ENCODE data around the gene FCN1.

DNA sequence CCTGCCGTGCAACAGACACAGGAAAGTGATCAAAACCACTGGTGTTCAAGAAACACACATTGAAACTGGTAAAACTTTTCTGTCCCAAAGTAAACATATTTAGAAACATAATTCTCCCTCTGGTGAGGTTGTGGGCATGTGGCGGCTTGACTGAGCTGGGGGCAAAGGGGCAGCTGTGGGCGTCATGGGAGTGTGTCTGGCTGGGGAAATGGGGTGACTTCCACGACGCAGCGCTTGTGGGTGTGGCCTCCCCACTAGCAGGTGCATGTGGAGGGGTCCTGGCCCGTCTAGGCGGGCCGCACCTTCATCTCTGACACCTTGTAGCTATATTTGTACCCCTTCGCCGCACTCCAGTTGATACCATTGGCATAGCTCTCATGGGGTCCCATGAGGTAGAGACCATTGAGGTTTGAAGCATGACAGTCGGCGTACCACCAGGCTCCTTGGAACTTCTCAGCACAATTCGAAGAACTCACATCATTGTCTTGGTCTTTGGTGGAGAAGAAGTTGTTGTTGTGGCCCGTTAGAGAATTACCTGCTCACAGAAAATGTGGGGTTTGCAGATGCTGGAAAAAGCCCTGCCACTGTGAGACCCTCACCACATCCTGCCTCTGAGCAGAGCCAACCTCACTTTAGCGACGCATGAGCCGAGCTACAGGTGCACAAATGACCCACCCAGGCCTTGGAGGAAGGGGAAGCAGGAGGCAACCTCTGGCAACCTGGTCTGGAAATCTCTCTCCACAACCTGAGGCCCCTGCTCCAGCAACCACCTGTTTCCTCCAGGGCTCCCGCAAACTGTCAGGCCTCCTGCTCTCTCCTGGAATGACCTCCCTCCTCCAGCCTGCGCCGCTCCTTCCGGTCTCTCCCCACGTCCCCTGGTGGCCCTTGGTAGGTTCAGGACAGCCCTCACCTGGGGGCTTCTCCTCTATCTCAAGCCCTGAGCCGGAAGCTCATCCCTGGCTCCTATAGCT is 7.9 kb downstream of the FCN1 start:
- no peak for TF ChIP-seq POLR2AphosphoS5 (IDR thresholded peaks at IDR 0.05; ENCODE audit: low read depth, low read length)
- TF ChIP-seq REST (IDR thresholded peaks at IDR 0.05; ENCODE audit: insufficient read depth in 1 of 2, low read depth in 2 of 2, low read length in 2 of 2): no peak
- TF ChIP-seq TAF1 (IDR thresholded peaks at IDR 0.05; ENCODE audit: borderline replicate concordance, insufficient read depth, low read length): no peak

Measured in PFSK-1 (cell line).